GM12878 (cell line): ENCODE data around the gene TSHZ1. TPM values are rescaled to one million over a fixed set of nuclear protein-coding genes. Genes with fewer than 3 reads are reported as not detected.

ENCODE experiments used
- ATAC-seq: fragments of 200-7000 bp; cut with Tn5 transposase; 3 replicates; pipeline ENCODE4 v1.9.1; 2020; ENCODE audit warnings: mild to moderate bottlenecking, moderate library complexity
- BruUV-seq: library from RNA; stranded (reverse); fragments of 400-500 nt; replicated peaks from 2 replicates; lab custom pipeline; 2021; lab: Mats Ljungman, UMichigan
- CTCF ChIA-PET: fragments of 300-600 bp; sonication (Branson Sonifier 250); formaldehyde crosslinking; extraction: SDS; loops from one replicate; lab custom pipeline; 2021; ENCODE audit warnings: inconsistent platforms; lab: Yijun Ruan, JAX
- POLR2A ChIA-PET: fragments of 350-600 bp; formaldehyde crosslinking; extraction: SDS; loops from one replicate; lab custom pipeline; 2021; ENCODE audit warnings: inconsistent platforms; lab: Charles Lee
- RAD21 ChIA-PET: fragments of 300-600 bp; sonication (Branson Sonifier 250); formaldehyde crosslinking; loops from one replicate; lab custom pipeline; 2023; ENCODE audit warnings: antibody characterized with exemption; ENCODE audit not compliant: unreplicated experiment; lab: Charles Lee
- SMC1A ChIA-PET: fragments of 300-600 bp; sonication (Branson Sonifier 250); formaldehyde crosslinking; loops from one replicate; lab custom pipeline; 2023; ENCODE audit not compliant: unreplicated experiment, uncharacterized antibody; lab: Charles Lee
- DNase-seq: peaks from one replicate; pipeline ENCODE4 v3.0.0-alpha.2; 2011; ENCODE audit warnings: low read depth, low spot score
- FAIRE-seq: peaks from 3 replicates; lab custom pipeline; 2011; peaks lifted over from hg19 to GRCh38; lab: Jason Lieb, UNC
- H2AFZ ChIP-seq: 2 replicates; pipeline ENCODE4 v1.6.0; 2011; ENCODE audit warnings: low read depth, low read length, control low read depth; ENCODE audit not compliant: control insufficient read depth
- H3K27ac ChIP-seq: 2 replicates; pipeline ENCODE4 v1.5.1; 2011; ENCODE audit warnings: control low read depth; ENCODE audit not compliant: control insufficient read depth, insufficient read depth
- H3K27me3 ChIP-seq, 2 experiments: replicated peaks in 1 of 2; 2 replicates each; pipeline versions ENCODE4 v1.6.0 to v1.6.1; 2011; ENCODE audit warnings: low read length in 1 of 2; ENCODE audit not compliant: control insufficient read depth in 2 of 2, insufficient read depth in 2 of 2
- H3K36me3 ChIP-seq, 2 experiments: 2 replicates each; pipeline ENCODE4 v1.5.1; 2011; ENCODE audit warnings: low read length in 1 of 2; ENCODE audit not compliant: control insufficient read depth in 2 of 2, insufficient read depth in 2 of 2
- H3K4me1 ChIP-seq: 2 replicates; pipeline ENCODE4 v1.6.1; 2011; ENCODE audit warnings: mild to moderate bottlenecking, low read length, moderate library complexity, mixed read lengths; ENCODE audit not compliant: control insufficient read depth, insufficient read depth
- H3K4me2 ChIP-seq: 2 replicates; pipeline ENCODE4 v1.6.0; 2011; ENCODE audit warnings: control low read depth; ENCODE audit not compliant: control insufficient read depth, insufficient read depth
- H3K4me3 ChIP-seq: fragments of 200-600 bp; sonication (generic); 2 replicates; pipeline ENCODE4 v1.5.1; 2016
- H3K79me2 ChIP-seq: 2 replicates; pipeline ENCODE4 v1.6.0; 2011; ENCODE audit warnings: low read length; ENCODE audit not compliant: control insufficient read depth, insufficient read depth
- H3K9ac ChIP-seq: 2 replicates; pipeline ENCODE4 v1.8.0; 2011; ENCODE audit warnings: low read length, control low read depth, mixed read lengths; ENCODE audit not compliant: control insufficient read depth, insufficient read depth
- H3K9me3 ChIP-seq: replicated peaks from 3 replicates; pipeline ENCODE4 v1.5.1; 2011; ENCODE audit warnings: mild to moderate bottlenecking, low read length; ENCODE audit not compliant: control insufficient read depth, insufficient read depth
- H4K20me1 ChIP-seq: 2 replicates; pipeline ENCODE4 v1.6.0; 2011; ENCODE audit not compliant: control insufficient read depth, insufficient read depth
- CTCF ChIP-seq, 3 experiments: IDR thresholded peaks in 2 of 3; conservative IDR thresholded peaks in 1 of 3; 2 replicates each; pipeline ENCODE4 v1.5.1; 2011; ENCODE audit warnings: low read depth in 3 of 3, low read length in 3 of 3, mild to moderate bottlenecking in 3 of 3, control low read depth in 2 of 3, moderate library complexity in 2 of 3, inconsistent platforms in 1 of 3, mixed read lengths in 1 of 3; ENCODE audit not compliant: control insufficient read depth in 2 of 3, insufficient read depth in 1 of 3; ENCODE audit errors: extremely low read depth in 1 of 3
- EZH2 ChIP-seq: IDR thresholded peaks from 2 replicates; pipeline ENCODE4 v1.6.1; 2012; ENCODE audit warnings: low read depth, mild to moderate bottlenecking, control low read depth, inconsistent platforms, low read length, borderline replicate concordance; ENCODE audit not compliant: control insufficient read depth
- PBX3 ChIP-seq: IDR thresholded peaks from 2 replicates; pipeline ENCODE4 v1.6.1; 2011; ENCODE audit warnings: mild to moderate bottlenecking, low read depth, low read length, moderate library complexity; ENCODE audit not compliant: insufficient replicate concordance
- TARDBP ChIP-seq: IDR thresholded peaks from 2 replicates; pipeline ENCODE4 v1.6.1; 2016; ENCODE audit warnings: borderline replicate concordance
- ZNF274 ChIP-seq: IDR thresholded peaks from one replicate; pipeline ENCODE4 v1.8.0; 2011; ENCODE audit not compliant: insufficient read length, insufficient read depth
- ZNF622 ChIP-seq: fragments of 450-650 bp; IDR thresholded peaks from 2 replicates; pipeline ENCODE4 v1.6.1; 2017; ENCODE audit warnings: mild to moderate bottlenecking, inconsistent platforms
- whole genome bisulfite sequencing: methylation state at CpG from one replicate; pipeline ENCODE4 v1.1.6; 2016; ENCODE audit warnings: low lambda C conversion rate; ENCODE audit not compliant: insufficient replicate concordance, insufficient coverage; ENCODE audit errors: missing lambda C conversion rate; 5-methylcytosine and 5-hydroxymethylcytosine counted together
- in situ Hi-C: fragments of 300-500 bp; cut with MboI; formaldehyde crosslinking; loops from 9 replicates; pipeline ENCODE4 v1.14.3; 2018; ENCODE audit warnings: mixed read lengths
- intact Hi-C: fragments of 100-400 bp; cut with micrococcal nuclease; formaldehyde crosslinking; loops from one replicate; pipeline ENCODE4 v1.14.2; 2022; ENCODE audit not compliant: unreplicated experiment
- polyA plus RNA-seq, 11 experiments: library from polyadenylated mRNA; depleted of rRNA in 4 of 11; unstranded in 6 of 11; stranded (reverse) in 5 of 11; fragments of >200 nt; fragmentation: Nextera tagmentation in 4 of 11; fragmentation: Illumina TruSeq in 1 of 11; extraction: Ambion mirVana in 4 of 11; extraction: Trizol in 1 of 11; gene quantifications; 1 replicate in 1 of 11; 2 replicates in 10 of 11; pipeline versions ENCODE4 v1.2.1 to v1.2.3, GENCODE V29; 2011 to 2016; ENCODE audit warnings: inconsistent platforms in 2 of 11, missing spikeins in 2 of 11, low read depth in 1 of 11
- total RNA-seq, 4 experiments: library from RNA; depleted of rRNA in 3 of 4; stranded (reverse); fragments of >200 nt in 3 of 4; fragmentation: Illumina TruSeq in 1 of 4; extraction: Trizol in 1 of 4; gene quantifications; 2 replicates each; pipeline versions ENCODE4 v1.2.1 to v1.2.3, GENCODE V29; 2013 to 2021
- TF ChIP-seq, protein P1 (sequence below): fragments of 450-650 bp; IDR thresholded peaks from 2 replicates; pipeline ENCODE4 v1.6.1; 2018; ENCODE audit warnings: borderline replicate concordance, mild to moderate bottlenecking; ENCODE audit not compliant: partially characterized antibody
- TF ChIP-seq, protein P2 (sequence below): fragments of 450-650 bp; IDR thresholded peaks from 2 replicates; pipeline ENCODE4 v1.6.1; 2017; ENCODE audit warnings: mild to moderate bottlenecking, low read depth, inconsistent platforms; ENCODE audit not compliant: poor library complexity, severe bottlenecking
- TF ChIP-seq, protein P3 (sequence below): fragments of 450-650 bp; IDR thresholded peaks from 2 replicates; pipeline ENCODE4 v1.6.1; 2016; ENCODE audit warnings: mild to moderate bottlenecking, moderate library complexity, borderline replicate concordance

The TSHZ1 gene
- total and polyA plus RNA-seq, 10 of the 15 experiments (the other 5 are each of a cell fraction or from before 2014, with no cell fraction given): 2.2 to 15.2 (median 5.1) TPM

DNA sequence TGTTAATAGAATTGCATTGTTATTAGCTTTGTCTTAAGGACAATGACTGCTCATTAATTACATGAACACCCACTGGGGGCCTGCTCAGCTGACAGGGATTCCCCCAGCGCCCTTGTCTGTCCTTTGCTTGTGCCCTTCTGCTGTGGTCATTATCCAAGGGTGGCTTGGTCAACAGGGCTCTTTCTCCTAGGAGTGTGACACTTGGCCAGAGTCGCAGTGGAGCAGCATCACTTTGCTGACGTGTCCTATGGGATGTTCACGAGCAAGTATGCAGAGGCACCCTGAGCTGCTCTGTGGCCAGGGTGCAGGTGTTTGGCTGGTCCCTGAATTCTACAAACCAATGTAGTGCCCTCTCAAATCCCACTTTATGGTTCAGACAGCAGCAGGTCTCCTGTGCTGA, 47.6 kb upstream of the TSHZ1 start:
- in situ Hi-C loops: no loop called here
- ChIA-PET SMC1A (no interaction called here), CTCF (no interaction called here), POLR2A (no interaction called here), RAD21 (no interaction called here)
- FAIRE-seq (no peak), ATAC-seq (no peak), DNase-seq (no peak)
- H3K4me3 ChIP-seq: no peak overlapping the region
- H3K9ac ChIP-seq: no peak overlapping the region
- H3K9me3 ChIP-seq: no peaks in the 10 kb centered on the region
- WGBS: 46% methylated on average over 4 of the region's 4 CpGs
- no peaks in the 10 kb centered on the region for H3K36me3 ChIP-seq
- no peaks in the 10 kb centered on the region for H4K20me1 ChIP-seq
- TF ChIP-seq PBX3: no peak
- TF ChIP-seq, protein P1, sequence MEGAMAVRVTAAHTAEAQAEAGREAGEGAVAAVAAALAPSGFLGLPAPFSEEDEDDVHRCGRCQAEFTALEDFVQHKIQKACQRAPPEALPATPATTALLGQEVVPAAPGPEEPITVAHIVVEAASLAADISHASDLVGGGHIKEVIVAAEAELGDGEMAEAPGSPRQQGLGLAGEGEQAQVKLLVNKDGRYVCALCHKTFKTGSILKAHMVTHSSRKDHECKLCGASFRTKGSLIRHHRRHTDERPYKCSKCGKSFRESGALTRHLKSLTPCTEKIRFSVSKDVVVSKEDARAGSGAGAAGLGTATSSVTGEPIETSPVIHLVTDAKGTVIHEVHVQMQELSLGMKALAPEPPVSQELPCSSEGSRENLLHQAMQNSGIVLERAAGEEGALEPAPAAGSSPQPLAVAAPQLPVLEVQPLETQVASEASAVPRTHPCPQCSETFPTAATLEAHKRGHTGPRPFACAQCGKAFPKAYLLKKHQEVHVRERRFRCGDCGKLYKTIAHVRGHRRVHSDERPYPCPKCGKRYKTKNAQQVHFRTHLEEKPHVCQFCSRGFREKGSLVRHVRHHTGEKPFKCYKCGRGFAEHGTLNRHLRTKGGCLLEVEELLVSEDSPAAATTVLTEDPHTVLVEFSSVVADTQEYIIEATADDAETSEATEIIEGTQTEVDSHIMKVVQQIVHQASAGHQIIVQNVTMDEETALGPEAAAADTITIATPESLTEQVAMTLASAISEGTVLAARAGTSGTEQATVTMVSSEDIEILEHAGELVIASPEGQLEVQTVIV: no peak
- TF ChIP-seq EZH2: no peak
- no peak for TF ChIP-seq TARDBP
- TF ChIP-seq CTCF (IDR thresholded peaks at IDR 0.05 in 2 of 3, conservative IDR thresholded peaks at IDR 0.05 in 1 of 3; ENCODE audit: control insufficient read depth in 2 of 3, extremely low read depth in 1 of 3, insufficient read depth in 1 of 3, low read depth in 3 of 3, low read length in 3 of 3): no peak
- TF ChIP-seq, protein P2, sequence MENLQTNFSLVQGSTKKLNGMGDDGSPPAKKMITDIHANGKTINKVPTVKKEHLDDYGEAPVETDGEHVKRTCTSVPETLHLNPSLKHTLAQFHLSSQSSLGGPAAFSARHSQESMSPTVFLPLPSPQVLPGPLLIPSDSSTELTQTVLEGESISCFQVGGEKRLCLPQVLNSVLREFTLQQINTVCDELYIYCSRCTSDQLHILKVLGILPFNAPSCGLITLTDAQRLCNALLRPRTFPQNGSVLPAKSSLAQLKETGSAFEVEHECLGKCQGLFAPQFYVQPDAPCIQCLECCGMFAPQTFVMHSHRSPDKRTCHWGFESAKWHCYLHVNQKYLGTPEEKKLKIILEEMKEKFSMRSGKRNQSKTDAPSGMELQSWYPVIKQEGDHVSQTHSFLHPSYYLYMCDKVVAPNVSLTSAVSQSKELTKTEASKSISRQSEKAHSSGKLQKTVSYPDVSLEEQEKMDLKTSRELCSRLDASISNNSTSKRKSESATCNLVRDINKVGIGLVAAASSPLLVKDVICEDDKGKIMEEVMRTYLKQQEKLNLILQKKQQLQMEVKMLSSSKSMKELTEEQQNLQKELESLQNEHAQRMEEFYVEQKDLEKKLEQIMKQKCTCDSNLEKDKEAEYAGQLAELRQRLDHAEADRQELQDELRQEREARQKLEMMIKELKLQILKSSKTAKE: no peak
- TF ChIP-seq, protein P3, sequence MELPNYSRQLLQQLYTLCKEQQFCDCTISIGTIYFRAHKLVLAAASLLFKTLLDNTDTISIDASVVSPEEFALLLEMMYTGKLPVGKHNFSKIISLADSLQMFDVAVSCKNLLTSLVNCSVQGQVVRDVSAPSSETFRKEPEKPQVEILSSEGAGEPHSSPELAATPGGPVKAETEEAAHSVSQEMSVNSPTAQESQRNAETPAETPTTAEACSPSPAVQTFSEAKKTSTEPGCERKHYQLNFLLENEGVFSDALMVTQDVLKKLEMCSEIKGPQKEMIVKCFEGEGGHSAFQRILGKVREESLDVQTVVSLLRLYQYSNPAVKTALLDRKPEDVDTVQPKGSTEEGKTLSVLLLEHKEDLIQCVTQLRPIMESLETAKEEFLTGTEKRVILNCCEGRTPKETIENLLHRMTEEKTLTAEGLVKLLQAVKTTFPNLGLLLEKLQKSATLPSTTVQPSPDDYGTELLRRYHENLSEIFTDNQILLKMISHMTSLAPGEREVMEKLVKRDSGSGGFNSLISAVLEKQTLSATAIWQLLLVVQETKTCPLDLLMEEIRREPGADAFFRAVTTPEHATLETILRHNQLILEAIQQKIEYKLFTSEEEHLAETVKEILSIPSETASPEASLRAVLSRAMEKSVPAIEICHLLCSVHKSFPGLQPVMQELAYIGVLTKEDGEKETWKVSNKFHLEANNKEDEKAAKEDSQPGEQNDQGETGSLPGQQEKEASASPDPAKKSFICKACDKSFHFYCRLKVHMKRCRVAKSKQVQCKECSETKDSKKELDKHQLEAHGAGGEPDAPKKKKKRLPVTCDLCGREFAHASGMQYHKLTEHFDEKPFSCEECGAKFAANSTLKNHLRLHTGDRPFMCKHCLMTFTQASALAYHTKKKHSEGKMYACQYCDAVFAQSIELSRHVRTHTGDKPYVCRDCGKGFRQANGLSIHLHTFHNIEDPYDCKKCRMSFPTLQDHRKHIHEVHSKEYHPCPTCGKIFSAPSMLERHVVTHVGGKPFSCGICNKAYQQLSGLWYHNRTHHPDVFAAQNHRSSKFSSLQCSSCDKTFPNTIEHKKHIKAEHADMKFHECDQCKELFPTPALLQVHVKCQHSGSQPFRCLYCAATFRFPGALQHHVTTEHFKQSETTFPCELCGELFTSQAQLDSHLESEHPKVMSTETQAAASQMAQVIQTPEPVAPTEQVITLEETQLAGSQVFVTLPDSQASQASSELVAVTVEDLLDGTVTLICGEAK: no peak
- TF ChIP-seq ZNF622: no peak
- TF ChIP-seq ZNF274: no peak
- no peak overlapping the region for H3K4me2 ChIP-seq
- no peak overlapping the region for H2AFZ ChIP-seq
- H3K79me2 ChIP-seq: no peaks in the 10 kb centered on the region
- intact Hi-C loops: no loop called here
- no peaks in the 10 kb centered on the region for H3K4me1 ChIP-seq
- H3K27me3 ChIP-seq: no peaks in the 10 kb centered on the region; a peak in 2 of 4 replicates
- H3K27ac ChIP-seq: no peak overlapping the region
- no TSS peak for BruUV-seq
